DOHH2 (cell line): ENCODE measurements around the gene ZNF365.

Experiments used
- H3F3A ChIP-seq: fragments of 200-600 bp; sonication (generic), shearing (Covaris generic); 2 replicates; pipeline ENCODE4 v1.6.0; 2016; ENCODE audit warnings: antibody characterized with exemption, mild to moderate bottlenecking; ENCODE audit not compliant: control insufficient read depth, insufficient read depth
- H3K27ac ChIP-seq: fragments of 200-600 bp; sonication (generic); 2 replicates; pipeline ENCODE4 v1.5.1; 2014; ENCODE audit warnings: low read depth, mild to moderate bottlenecking, low read length, moderate library complexity
- H3K27me3 ChIP-seq: fragments of 200-600 bp; sonication (generic); 2 replicates; pipeline ENCODE4 v1.6.1; 2014; ENCODE audit warnings: mild to moderate bottlenecking, low read length, mixed read lengths; ENCODE audit not compliant: control insufficient read depth
- H3K36me3 ChIP-seq: fragments of 200-600 bp; sonication (generic); 2 replicates; pipeline ENCODE4 v1.6.1; 2014; ENCODE audit warnings: mild to moderate bottlenecking, low read length, moderate library complexity, mixed read lengths; ENCODE audit not compliant: control insufficient read depth
- H3K4me1 ChIP-seq: fragments of 200-600 bp; sonication (generic); 2 replicates; pipeline ENCODE4 v1.6.1; 2014; ENCODE audit warnings: mild to moderate bottlenecking, low read length, mixed read lengths; ENCODE audit not compliant: control insufficient read depth
- H3K4me2 ChIP-seq: fragments of 200-600 bp; sonication (generic); 2 replicates; pipeline ENCODE4 v1.6.0; 2014; ENCODE audit warnings: mild to moderate bottlenecking, low read length, moderate library complexity
- H3K4me3 ChIP-seq: fragments of 200-600 bp; sonication (generic); 2 replicates; pipeline ENCODE4 v1.5.1; 2014; ENCODE audit warnings: mild to moderate bottlenecking, low read length, mixed read lengths
- H3K79me2 ChIP-seq: fragments of 200-600 bp; sonication (generic); 2 replicates; pipeline ENCODE4 v1.6.1; 2014; ENCODE audit warnings: mild to moderate bottlenecking, low read length, mixed read lengths; ENCODE audit not compliant: control insufficient read depth
- H3K9me2 ChIP-seq: fragments of 200-600 bp; sonication (generic); replicated peaks from 2 replicates; pipeline ENCODE4 v1.6.1; 2014; ENCODE audit warnings: mild to moderate bottlenecking, low read length, mixed read lengths; ENCODE audit not compliant: control insufficient read depth
- H3K9me3 ChIP-seq: fragments of 200-600 bp; sonication (generic); 2 replicates; pipeline ENCODE4 v1.6.1; 2014; ENCODE audit warnings: antibody characterized with exemption, low read length, mixed read lengths; ENCODE audit not compliant: control insufficient read depth, insufficient read depth
- H4K20me1 ChIP-seq: fragments of 200-600 bp; sonication (generic); 2 replicates; pipeline ENCODE4 v1.6.0; 2014; ENCODE audit warnings: low read depth, mild to moderate bottlenecking, antibody characterized with exemption, low read length, moderate library complexity; ENCODE audit not compliant: control insufficient read depth, insufficient read depth
- CTCF ChIP-seq: fragments of 200-600 bp; sonication (generic); IDR thresholded peaks from one replicate; pipeline ENCODE4 v1.5.1; 2014; ENCODE audit warnings: antibody characterized with exemption, mild to moderate bottlenecking, low read depth, low read length; ENCODE audit not compliant: poor library complexity, severe bottlenecking
- EZH2phosphoT487 ChIP-seq: fragments of 200-600 bp; sonication (generic); IDR thresholded peaks from 2 replicates; pipeline ENCODE4 v1.6.1; 2017; ENCODE audit warnings: borderline replicate concordance, mild to moderate bottlenecking, antibody characterized with exemption, low read length, moderate library complexity, mixed read lengths

ZNF365 gene

GRCh38 chr10:62373995-62374861 lies at the start of gene ZNF365:
Gene ZNF365, plus strand, starts transcription at chr10:62374369. Its CDS starts 1,825 bp downstream, at chr10:62376194.
- Histone ChIP-seq H3K9me2 (no peaks in the 10 kb centered on the region), H3K79me2 (no peaks in the 10 kb centered on the region), H3K36me3 (no peaks in the 10 kb centered on the region), H3K4me2 (no peak within 1 kb of the TSS), H3K4me3 (no peak within 1 kb of the TSS), H3K27me3 (peaks cover 27% of the 10 kb centered on the region), H4K20me1 (no peaks in the 10 kb centered on the region), H3K9me3 (peaks cover 2% of the 10 kb centered on the region; the same call in 1 of the 2 replicates), H3F3A (no peaks in the 10 kb centered on the region), H3K4me1 (no peaks in the 10 kb centered on the region), H3K27ac (no peak within 1 kb of the TSS)
- TF ChIP-seq EZH2phosphoT487 (no peak), CTCF (no peak)

- TF ChIP-seq CTCF, result no peak
- no peak for TF ChIP-seq EZH2phosphoT487
- H3K36me3 ChIP-seq, result no peaks in the 10 kb centered on the region
- no peaks in the 10 kb centered on the region for H4K20me1 ChIP-seq
- H3K9me2 ChIP-seq, result no peaks in the 10 kb centered on the region
- H3K4me2 ChIP-seq, result no peak overlapping the region
- no peak overlapping the region for H3K4me3 ChIP-seq
- no peaks in the 10 kb centered on the region for H3K27me3 ChIP-seq
- H3K79me2 ChIP-seq, result no peaks in the 10 kb centered on the region
- no peaks in the 10 kb centered on the region for H3K9me3 ChIP-seq
- H3K27ac ChIP-seq, result no peak overlapping the region
- no peaks in the 10 kb centered on the region for H3K4me1 ChIP-seq
- H3F3A ChIP-seq, result no peaks in the 10 kb centered on the region
These were observed 48.0 kb upstream of the ZNF365 start for GRCh38 chr10:62326176-62326575.

- H3K27ac ChIP-seq, result no peak overlapping the region
- H3K4me2 ChIP-seq, result no peak overlapping the region
- H3K36me3 ChIP-seq, result no peaks in the 10 kb centered on the region
- no peaks in the 10 kb centered on the region for H4K20me1 ChIP-seq
- no peaks in the 10 kb centered on the region for H3K4me1 ChIP-seq
- no peaks in the 10 kb centered on the region for H3F3A ChIP-seq
- TF ChIP-seq CTCF (no peak), EZH2phosphoT487 (no peak)
- no peaks in the 10 kb centered on the region for H3K9me3 ChIP-seq
- H3K4me3 ChIP-seq, result no peak overlapping the region
- no peaks in the 10 kb centered on the region for H3K9me2 ChIP-seq
- H3K27me3 ChIP-seq, result no peaks in the 10 kb centered on the region
- no peaks in the 10 kb centered on the region for H3K79me2 ChIP-seq
These were observed 46.3 kb upstream of the ZNF365 start for GRCh38 chr10:62327885-62328284.
